GM18505 (cell line): ENCODE measurements around the gene PHACTR1.
"Not testable (repeated sequence)": the region's sequence is repeated elsewhere in the genome, so short reads cannot be mapped to it uniquely, and the experiment has no call there.

Experiments used
- ATAC-seq: cut with Tn5 transposase; IDR thresholded peaks from one replicate; pipeline ENCODE4 v1.9.1; 2021; ENCODE audit not compliant: unreplicated experiment
- POLR2A ChIP-seq: IDR thresholded peaks from 4 replicates; pipeline ENCODE4 v1.6.1; 2011; ENCODE audit warnings: borderline replicate concordance; ENCODE audit not compliant: insufficient read depth, insufficient read length; ENCODE audit errors: extremely low read depth

PHACTR1 gene

DNA sequence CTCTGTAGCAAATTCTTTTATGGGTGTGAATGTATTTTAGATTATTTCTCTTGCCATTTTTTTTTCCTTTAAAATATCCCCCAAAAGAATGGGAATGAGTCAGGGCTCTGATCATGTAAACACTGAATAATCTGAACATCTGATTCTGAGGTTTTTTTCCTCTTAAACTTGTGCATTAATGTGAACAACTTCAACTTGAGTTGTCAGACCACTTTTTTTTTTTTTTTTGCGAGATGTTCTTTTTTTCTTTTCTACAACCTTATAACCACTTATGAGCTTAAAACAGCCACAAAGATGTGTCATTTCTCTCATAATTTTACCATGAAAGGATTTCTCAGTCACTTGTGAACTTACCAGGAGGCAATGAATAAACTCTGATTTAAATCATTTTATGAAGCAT, 526.5 kb downstream of the PHACTR1 start:
- no peak for TF ChIP-seq POLR2A
- no peak for ATAC-seq

DNA sequence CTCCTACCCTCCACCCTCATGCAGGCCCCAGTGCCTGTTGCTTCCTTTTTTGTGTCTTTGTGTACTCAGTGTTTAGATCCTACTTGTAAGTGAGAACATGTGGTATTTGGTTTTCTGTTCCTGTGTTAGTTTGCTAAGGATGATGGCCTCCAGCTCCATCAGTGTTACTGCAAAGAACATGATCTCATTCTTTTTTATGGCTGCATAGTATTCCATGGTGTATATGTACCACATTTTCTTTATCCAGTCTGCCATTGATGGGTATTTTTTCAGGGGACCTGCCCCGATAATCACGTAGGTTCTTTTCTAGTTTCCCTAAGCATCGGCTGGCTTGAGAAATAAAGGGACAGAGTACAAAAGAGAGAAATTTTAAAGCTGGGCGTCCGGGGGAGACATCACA, 527.2 kb downstream of the PHACTR1 start:
- ATAC-seq: not testable (repeated sequence)

DNA sequence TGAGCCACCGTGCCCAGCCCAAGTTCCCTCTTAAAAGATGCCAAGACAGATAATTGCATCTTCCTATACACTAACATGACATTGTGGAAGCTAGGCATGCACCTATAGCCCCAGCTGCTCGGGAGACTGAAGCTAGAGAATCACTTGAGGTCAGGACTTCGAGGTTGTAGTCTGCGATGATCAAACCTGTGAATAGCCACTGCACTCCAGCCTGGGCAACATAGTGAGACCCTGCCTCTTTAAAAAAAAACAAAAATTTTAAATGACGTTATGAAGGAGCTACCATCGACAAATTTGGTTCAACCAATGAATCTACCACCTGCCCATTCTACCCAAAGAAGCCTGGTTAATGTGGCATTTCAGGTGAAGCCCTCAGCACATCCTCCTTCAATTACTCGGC, 531.1 kb downstream of the PHACTR1 start:
- TF ChIP-seq POLR2A: no peak
- ATAC-seq: no peak

DNA sequence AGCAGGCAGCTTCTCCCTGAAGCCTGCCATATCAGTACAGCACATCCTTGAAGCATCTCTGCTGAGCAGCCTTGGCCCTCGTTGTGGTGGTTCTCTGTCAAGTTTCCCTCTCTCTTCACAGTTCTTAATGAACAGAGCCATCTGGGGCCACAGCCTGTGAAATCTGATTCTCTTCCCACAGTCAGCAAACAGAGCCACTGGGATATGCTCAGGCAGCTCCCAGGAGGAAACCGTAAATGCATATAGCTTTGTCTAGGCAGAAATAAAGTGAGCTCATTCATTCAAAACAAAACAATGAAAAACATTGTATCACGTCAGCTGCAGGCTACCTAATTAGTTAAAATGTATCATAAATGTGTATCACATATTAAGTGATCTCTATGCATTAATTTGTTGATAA, 531.5 kb downstream of the PHACTR1 start:
- TF ChIP-seq POLR2A: no peak
- ATAC-seq: no peak

DNA sequence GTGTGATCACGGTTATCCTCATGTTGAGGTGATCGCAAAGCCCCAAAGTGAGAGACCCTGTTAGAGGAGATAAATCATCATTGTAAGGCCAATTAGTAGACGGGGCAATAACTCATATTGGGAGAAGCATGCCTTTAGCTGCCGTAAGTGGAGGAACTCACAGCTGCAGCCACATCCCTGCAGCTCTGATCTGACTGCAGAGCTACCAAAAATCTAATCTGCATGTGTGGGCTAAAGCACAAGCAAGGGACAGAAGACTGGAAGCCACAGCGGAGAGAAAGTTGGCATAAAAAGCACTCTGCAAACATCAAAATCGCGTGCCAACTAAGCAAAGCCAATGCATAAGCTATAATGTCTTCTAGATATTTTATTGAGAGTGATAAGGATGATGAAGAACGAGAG, 532.0 kb downstream of the PHACTR1 start:
- ATAC-seq: no peak
- no peak for TF ChIP-seq POLR2A

DNA sequence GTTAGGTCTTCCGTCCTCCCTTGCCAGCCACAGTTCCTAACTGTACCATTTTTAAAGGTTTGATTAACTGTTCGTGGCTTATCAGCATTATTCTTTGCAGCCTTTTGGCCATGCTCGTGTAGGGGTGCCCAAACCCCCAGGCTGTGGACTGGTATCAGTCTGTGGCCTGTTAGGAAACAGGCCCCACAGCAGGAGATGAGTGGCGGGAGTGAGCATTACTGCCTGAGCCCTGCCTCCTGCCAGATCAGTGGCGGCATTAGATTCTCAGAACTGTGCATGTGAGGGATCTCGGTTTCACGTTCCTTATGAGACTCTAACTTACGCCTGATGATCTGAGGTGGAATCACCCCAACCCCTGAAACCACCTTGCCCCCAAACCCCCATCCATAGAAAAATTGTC, 532.4 kb downstream of the PHACTR1 start:
- ATAC-seq: no peak
- no peak for TF ChIP-seq POLR2A

DNA sequence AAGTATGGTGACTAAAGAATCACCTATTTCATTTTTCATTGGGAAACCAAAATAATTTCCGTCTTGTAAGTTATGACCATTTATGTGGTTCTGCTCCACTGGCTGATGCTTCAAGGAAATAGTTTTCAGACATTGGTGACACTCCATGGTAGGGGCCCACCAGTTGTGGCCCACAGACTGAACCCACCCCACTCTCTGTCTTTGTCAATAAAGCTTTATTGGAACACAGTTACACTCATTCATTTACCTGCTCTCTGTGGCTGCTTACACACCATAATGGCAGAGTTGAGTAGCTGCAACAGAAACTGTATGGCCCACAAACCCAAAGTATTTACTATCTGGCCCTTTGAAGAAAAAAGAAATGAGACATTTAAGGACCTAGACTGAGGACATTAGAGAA, 533.2 kb downstream of the PHACTR1 start:
- no peak for TF ChIP-seq POLR2A
- ATAC-seq: no peak

DNA sequence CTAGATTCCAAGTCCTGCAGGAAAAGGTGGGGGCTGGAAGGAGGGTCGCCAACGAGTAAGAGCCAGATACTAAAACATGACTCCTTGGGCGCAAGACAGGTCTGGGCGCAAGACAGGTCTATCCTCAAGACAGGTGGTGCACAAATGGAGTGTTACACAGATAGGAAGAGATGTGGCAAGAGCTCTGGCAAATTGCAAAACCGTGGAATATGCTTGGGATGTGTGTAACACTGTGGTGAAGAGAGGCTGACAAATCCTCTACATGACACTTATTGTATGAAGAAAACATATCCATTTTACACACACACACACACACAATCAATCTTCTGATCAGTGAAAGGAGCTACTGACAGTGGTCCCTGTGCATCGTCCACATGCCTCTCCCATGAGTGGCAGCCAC, 534.1 kb downstream of the PHACTR1 start:
- no peak for TF ChIP-seq POLR2A
- no peak for ATAC-seq

DNA sequence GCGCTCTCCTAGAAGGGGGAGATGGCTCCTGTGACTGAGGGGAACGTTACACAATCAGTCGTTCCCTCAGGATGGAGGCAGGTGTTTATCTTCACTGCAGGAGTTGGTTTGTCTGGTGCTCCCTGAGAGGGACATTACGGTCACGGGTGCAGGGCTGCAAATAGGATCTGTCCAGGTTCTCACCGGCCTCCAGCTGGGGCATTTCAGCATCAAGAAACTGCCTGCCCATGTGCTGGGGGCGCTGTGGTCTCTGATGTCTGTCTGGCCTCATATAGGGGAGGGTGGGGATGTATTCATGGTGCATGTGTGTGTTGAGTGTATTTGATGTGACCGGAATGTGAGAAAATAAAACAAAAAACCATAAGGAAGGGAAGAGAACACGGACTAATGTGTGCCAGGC, 534.7 kb downstream of the PHACTR1 start:
- TF ChIP-seq POLR2A: no peak
- no peak for ATAC-seq

DNA sequence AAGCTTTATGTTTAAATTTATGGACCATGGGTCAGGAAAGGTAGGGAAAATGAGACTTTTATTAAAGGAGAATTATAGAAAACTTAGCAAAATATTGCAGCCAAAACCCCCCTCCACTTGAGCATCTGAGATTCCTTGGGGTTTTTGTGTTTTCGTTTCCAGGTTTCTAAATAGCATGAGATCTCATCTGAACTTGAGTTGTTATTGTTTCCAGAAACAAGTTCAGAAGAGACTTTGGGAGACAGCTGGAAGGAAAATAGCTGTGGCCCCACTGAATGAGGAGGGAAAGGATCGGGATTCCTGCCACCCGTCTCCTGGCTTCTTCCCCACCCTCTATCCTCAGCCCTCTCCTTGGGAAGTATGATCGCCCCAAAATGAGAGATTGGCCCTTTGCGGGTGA, 536.2 kb downstream of the PHACTR1 start:
- no peak for ATAC-seq

DNA sequence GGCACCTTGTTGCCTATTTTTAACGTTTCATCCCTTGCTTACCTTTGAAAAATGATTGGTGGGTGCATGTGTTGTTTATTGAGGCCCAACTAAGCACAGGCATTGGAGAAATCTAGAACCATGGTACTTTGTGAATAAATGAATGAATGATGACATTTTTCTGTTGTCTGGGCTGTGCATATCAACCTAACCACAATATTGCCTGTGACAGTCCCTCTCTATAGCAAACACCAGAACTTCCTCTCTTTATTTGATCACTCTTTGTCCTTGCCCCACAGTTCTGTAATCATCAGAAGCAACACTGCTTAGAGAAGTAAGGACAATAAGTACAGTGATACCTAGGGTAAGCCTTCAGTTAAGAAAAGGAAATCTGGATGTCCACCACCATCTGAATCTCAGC, 536.7 kb downstream of the PHACTR1 start:
- no peak for ATAC-seq
- TF ChIP-seq POLR2A: no peak

More for the DNA sequence above, 536.2 kb downstream of the PHACTR1 start:
- TF ChIP-seq POLR2A: no peak

DNA sequence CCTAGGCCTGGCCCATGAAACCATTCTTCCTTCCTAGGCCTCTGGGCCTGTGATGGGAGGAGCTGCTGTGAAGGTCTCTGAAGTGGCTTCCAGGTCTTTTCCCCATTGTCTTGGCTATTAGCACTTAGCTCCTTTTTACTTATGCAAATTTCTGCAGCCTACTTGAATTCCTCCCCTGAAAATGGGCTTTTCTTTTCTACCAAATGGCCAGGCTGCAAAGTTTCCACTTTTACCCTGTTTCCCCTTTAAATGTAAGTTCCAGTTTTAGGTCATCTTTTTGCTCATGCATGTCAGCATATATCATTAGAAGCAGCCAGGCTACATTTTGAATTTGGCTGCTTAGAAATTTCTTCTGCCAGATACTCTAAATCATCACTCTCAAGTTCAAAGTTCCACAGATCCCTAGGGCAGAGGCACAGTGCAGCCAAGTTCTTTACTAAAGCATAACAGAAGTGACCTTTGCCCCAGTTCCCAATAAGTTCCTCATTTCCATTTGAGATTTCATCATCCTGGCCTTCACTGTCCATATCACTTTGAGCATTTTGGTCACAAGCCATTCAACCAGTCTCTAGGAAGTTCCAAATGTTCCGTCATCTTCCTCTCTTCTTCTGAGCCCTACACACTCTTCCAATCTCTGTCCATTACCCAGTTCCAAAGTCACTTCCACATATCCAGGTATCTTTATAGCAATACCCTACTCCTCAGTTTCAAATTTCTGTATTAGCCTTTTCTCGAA, 539.9 kb downstream of the PHACTR1 start:
- TF ChIP-seq POLR2A: no peak
- ATAC-seq: no peak

DNA sequence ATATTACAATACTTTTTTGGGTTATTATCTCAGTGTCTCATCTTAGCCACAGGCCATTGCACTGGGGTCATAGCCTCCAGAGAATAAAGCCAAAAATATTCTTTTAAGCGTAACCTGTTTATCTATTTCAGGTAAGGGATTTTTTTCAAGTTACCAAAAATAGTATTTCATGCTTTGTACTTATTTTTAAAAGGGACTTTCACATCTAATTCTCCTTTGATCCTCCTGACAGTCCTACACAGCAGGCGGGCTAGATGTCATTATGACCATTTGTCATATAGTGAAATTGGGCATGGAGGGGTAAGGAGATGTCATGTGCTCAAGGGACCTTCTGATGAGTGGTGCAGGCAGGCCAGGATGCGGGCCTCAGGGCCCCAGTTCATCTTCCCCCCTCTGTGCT, 542.8 kb downstream of the PHACTR1 start:
- no peak for ATAC-seq
- TF ChIP-seq POLR2A: no peak

DNA sequence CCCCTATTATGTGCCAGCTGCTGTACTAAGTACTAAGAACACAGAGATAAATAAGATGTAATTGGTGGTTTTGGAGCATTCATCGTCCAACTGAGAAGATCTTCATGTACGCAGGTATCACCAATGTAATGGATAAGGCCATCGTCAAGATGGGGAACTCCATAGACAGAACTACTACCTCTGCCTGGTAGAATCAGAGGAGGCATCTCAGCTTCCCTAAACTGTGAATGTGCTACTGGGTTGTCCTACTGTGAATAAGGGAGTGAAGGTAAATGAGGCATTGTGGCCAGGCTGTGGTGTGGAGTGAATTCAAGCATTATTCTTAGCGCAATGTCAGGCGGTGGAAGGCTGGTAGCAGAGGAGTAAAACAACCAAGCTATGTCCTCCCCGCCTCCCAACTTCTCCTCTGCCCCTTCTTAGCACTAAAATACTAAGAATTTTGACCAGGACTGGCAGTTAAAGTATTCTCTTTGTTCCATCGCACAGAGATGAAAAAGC, 543.6 kb downstream of the PHACTR1 start:
- no peak for TF ChIP-seq POLR2A
- no peak for ATAC-seq

DNA sequence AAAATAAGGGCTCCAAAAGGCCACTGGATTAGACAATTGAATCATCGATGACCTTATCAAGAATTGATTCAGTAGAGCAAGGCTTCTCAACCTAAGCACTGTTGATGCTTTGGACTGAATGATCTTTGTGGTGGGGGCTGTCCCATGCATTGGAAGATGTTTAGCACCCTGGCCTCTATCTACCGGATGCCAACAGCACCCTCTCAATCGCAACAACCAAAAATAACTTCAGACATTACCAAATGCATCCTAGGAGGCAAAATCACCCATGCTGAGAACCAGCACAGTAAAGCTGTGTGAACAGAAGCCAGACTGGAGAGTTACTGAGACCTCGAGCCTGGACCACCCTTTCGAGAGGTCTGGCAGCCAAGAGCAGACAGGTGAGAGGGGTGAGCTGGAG, 544.3 kb downstream of the PHACTR1 start:
- ATAC-seq: peak; percentile 29
- no peak for TF ChIP-seq POLR2A

DNA sequence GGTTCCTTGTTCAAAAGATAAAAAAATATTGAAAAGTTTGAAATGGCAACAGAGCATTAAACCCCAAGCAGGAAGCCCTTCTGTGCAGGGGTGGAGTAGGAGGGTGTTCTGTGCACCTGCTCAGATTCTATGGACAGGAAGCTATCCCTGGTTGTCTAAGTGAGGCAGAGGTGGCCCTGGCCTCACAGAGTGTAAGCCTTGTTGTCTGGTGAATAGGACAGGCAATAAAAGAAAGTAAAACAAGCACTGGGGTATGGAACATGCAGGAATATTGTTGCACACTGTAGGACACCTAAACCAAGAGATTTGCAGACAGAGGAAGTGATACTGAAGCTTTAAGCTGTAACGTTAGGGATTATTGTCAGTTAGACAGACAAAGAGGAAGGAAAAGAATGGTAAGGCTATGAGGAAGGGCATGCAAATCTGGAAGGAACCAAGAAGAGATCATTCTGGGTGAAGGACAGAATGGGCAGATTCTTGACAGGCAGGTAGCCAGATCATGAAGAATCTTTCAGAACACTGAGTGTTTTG, 545.0 kb downstream of the PHACTR1 start:
- peak; percentile 50 for ATAC-seq
- TF ChIP-seq POLR2A: no peak
